Measurements from ENCODE around the gene PIK3R4. TPM values are rescaled to one million over a fixed set of nuclear protein-coding genes. Genes with fewer than 3 reads are reported as not detected.

PIK3R4 gene
- 28.7 TPM for polyA plus RNA-seq
- long read RNA-seq, donor 1, full-length matches to known transcripts = 2 of 7 reads
- long read RNA-seq, donor 1, partial matches to known transcripts = 5 of 7 reads
- long read RNA-seq, donor 1, other reads (novel, unspliced or antisense) = 0 of 7 reads
- long read RNA-seq, donor 2, full-length matches to known transcripts = 1 of 10 reads
- long read RNA-seq, donor 2, partial matches to known transcripts = 9 of 10 reads
- long read RNA-seq, donor 2, other reads (novel, unspliced or antisense) = 0 of 10 reads
- long read RNA-seq, donor 3 = 0 reads
- long read RNA-seq, donor 4 = 0 reads
- long read RNA-seq, donor 5 = 0 reads
- long read RNA-seq, donor 6, full-length matches to known transcripts = 2 of 7 reads
- long read RNA-seq, donor 6, partial matches to known transcripts = 5 of 7 reads
- long read RNA-seq, donor 6, other reads (novel, unspliced or antisense) = 0 of 7 reads
- long read RNA-seq, donor 7, partial matches to known transcripts = 0 of 2 reads
- long read RNA-seq, donor 7, other reads (novel, unspliced or antisense) = 0 of 2 reads
- long read RNA-seq, donor 8, full-length matches to known transcripts = 3 of 20 reads
- long read RNA-seq, donor 8, partial matches to known transcripts = 17 of 20 reads
- long read RNA-seq, donor 8, other reads (novel, unspliced or antisense) = 0 of 20 reads
- long read RNA-seq, donor 9, full-length matches to known transcripts = 7 of 7 reads
- long read RNA-seq, donor 9, partial matches to known transcripts = 0 of 7 reads
- long read RNA-seq, donor 9, other reads (novel, unspliced or antisense) = 0 of 7 reads
- long read RNA-seq, donor 10, full-length matches to known transcripts = 6 of 6 reads
- long read RNA-seq, donor 10, partial matches to known transcripts = 0 of 6 reads
- long read RNA-seq, donor 10, other reads (novel, unspliced or antisense) = 0 of 6 reads
- long read RNA-seq, donor 11, full-length matches to known transcripts = 2 of 2 reads
- long read RNA-seq, donor 11, partial matches to known transcripts = 0 of 2 reads
- long read RNA-seq, donor 11, other reads (novel, unspliced or antisense) = 0 of 2 reads

GRCh38 chr3:130746246-130747039 lies at the start of gene PIK3R4:
Gene PIK3R4, minus strand, starts transcription at chr3:130746829. Its CDS starts 1,611 bp downstream, at chr3:130745218.
- WGBS (ENCODE audit: insufficient coverage, low lambda C conversion rate) = no CpG with 5 or more reads among the region's 43 CpGs
- Histone ChIP-seq H3K27me3 (ENCODE audit: control insufficient read depth, insufficient read depth, low read length) (no peaks in the 10 kb centered on the region), H3K4me1 (ENCODE audit: control insufficient read depth, insufficient read depth, low read length) (no peaks in the 10 kb centered on the region), H3K27ac (ENCODE audit: low read length) (peak within 1 kb of the TSS; percentile 86), H3K9me3 (ENCODE audit: control insufficient read depth, low read depth, low read length) (no peaks in the 10 kb centered on the region), H3K4me3 (ENCODE audit: low read length) (peak within 1 kb of the TSS; percentile 91), H3K36me3 (ENCODE audit: control insufficient read depth, insufficient read depth, low read length) (peaks cover 21% of the 10 kb centered on the region)
- DNase-seq = peak; percentile 98

DNA sequence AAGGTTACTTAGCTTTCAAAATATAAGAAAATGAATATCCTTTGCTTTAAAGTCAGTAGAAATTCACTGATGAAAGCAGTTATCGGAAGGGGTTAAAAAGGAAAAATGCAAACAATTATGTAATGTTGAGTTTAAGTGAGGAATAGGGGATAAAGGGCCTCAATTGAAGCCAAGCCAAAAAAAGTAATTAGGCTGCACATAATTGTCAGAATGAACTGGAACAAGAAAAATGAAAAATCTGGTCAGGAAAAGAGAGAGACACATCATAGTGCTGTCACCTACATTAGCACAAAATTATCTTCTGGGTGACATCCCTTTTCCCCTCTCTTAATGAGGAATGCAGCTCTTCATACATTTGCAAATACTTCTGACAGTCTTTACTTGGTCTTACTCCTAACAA lies 48.8 kb upstream of the PIK3R4 start:
- no peaks in the 10 kb centered on the region for H3K27me3 ChIP-seq (ENCODE audit: control insufficient read depth, insufficient read depth, low read length)
- H3K4me1 ChIP-seq (ENCODE audit: control insufficient read depth, insufficient read depth, low read length) = no peaks in the 10 kb centered on the region
- no peaks in the 10 kb centered on the region for H3K9me3 ChIP-seq (ENCODE audit: control insufficient read depth, low read depth, low read length)
- no peaks in the 10 kb centered on the region for H3K36me3 ChIP-seq (ENCODE audit: control insufficient read depth, insufficient read depth, low read length)
- H3K4me3 ChIP-seq (ENCODE audit: low read length) = no peak overlapping the region
- WGBS (ENCODE audit: insufficient coverage, low lambda C conversion rate) = 88% methylated on average over 1 of the region's 1 CpG
- no peak overlapping the region for H3K27ac ChIP-seq (ENCODE audit: low read length)
- DNase-seq = no peak

GRCh38 chr3:130792246-130792645 lies 45.6 kb upstream of the PIK3R4 start:
- no peak for DNase-seq
- H3K36me3 ChIP-seq (ENCODE audit: control insufficient read depth, insufficient read depth, low read length) = no peaks in the 10 kb centered on the region
- WGBS (ENCODE audit: insufficient coverage, low lambda C conversion rate) = no CpG with 5 or more reads among the region's 2 CpGs

GRCh38 chr3:130789782-130790322 lies 43.2 kb upstream of the PIK3R4 start:
- peaks cover 10% of the 10 kb centered on the region for H3K4me1 ChIP-seq (ENCODE audit: control insufficient read depth, insufficient read depth, low read length)
- peak overlapping the region; percentile 45 for H3K27ac ChIP-seq (ENCODE audit: low read length)
- no peaks in the 10 kb centered on the region for H3K27me3 ChIP-seq (ENCODE audit: control insufficient read depth, insufficient read depth, low read length)
- no peaks in the 10 kb centered on the region for H3K9me3 ChIP-seq (ENCODE audit: control insufficient read depth, low read depth, low read length)
- no peak overlapping the region for H3K4me3 ChIP-seq (ENCODE audit: low read length)
- no peaks in the 10 kb centered on the region for H3K36me3 ChIP-seq (ENCODE audit: control insufficient read depth, insufficient read depth, low read length)
- DNase-seq = peak; percentile 58 to 81
- WGBS (ENCODE audit: insufficient coverage, low lambda C conversion rate) = no CpG with 5 or more reads among the region's 5 CpGs

More at GRCh38 chr3:130792246-130792645, 45.6 kb upstream of the PIK3R4 start:
- Histone ChIP-seq H3K4me3 (ENCODE audit: low read length) (no peak overlapping the region), H3K27me3 (ENCODE audit: control insufficient read depth, insufficient read depth, low read length) (no peaks in the 10 kb centered on the region), H3K4me1 (ENCODE audit: control insufficient read depth, insufficient read depth, low read length) (peaks cover 10% of the 10 kb centered on the region), H3K9me3 (ENCODE audit: control insufficient read depth, low read depth, low read length) (no peaks in the 10 kb centered on the region), H3K27ac (ENCODE audit: low read length) (no peak overlapping the region)

- no peaks in the 10 kb centered on the region for H3K9me3 ChIP-seq (ENCODE audit: control insufficient read depth, low read depth, low read length)
- no peaks in the 10 kb centered on the region for H3K27me3 ChIP-seq (ENCODE audit: control insufficient read depth, insufficient read depth, low read length)
- H3K27ac ChIP-seq (ENCODE audit: low read length) = no peak overlapping the region
- no peak overlapping the region for H3K4me3 ChIP-seq (ENCODE audit: low read length)
- H3K36me3 ChIP-seq (ENCODE audit: control insufficient read depth, insufficient read depth, low read length) = no peaks in the 10 kb centered on the region
- peaks cover 10% of the 10 kb centered on the region for H3K4me1 ChIP-seq (ENCODE audit: control insufficient read depth, insufficient read depth, low read length)
- DNase-seq = no peak
- WGBS (ENCODE audit: insufficient coverage, low lambda C conversion rate) = 40% methylated on average over 1 of the region's 6 CpGs
Measured at GRCh38 chr3:130787422-130788068, 40.9 kb upstream of the PIK3R4 start.

GRCh38 chr3:130786306-130786705 lies 39.7 kb upstream of the PIK3R4 start:
- no peak overlapping the region for H3K4me3 ChIP-seq (ENCODE audit: low read length)
- no peak for DNase-seq

GRCh38 chr3:130783629-130784028 lies 37.0 kb upstream of the PIK3R4 start:
- Histone ChIP-seq H3K36me3 (ENCODE audit: control insufficient read depth, insufficient read depth, low read length) (no peaks in the 10 kb centered on the region), H3K9me3 (ENCODE audit: control insufficient read depth, low read depth, low read length) (no peaks in the 10 kb centered on the region), H3K4me1 (ENCODE audit: control insufficient read depth, insufficient read depth, low read length) (peaks cover 3% of the 10 kb centered on the region), H3K27me3 (ENCODE audit: control insufficient read depth, insufficient read depth, low read length) (no peaks in the 10 kb centered on the region), H3K4me3 (ENCODE audit: low read length) (no peak overlapping the region), H3K27ac (ENCODE audit: low read length) (no peak overlapping the region)
- DNase-seq = peak in 1 of 2 donors; percentile 17
- WGBS (ENCODE audit: insufficient coverage, low lambda C conversion rate) = 40% methylated on average over 1 of the region's 3 CpGs

More at GRCh38 chr3:130786306-130786705, 39.7 kb upstream of the PIK3R4 start:
- no peaks in the 10 kb centered on the region for H3K36me3 ChIP-seq (ENCODE audit: control insufficient read depth, insufficient read depth, low read length)
- H3K9me3 ChIP-seq (ENCODE audit: control insufficient read depth, low read depth, low read length) = no peaks in the 10 kb centered on the region
- H3K27me3 ChIP-seq (ENCODE audit: control insufficient read depth, insufficient read depth, low read length) = no peaks in the 10 kb centered on the region
- peaks cover 10% of the 10 kb centered on the region for H3K4me1 ChIP-seq (ENCODE audit: control insufficient read depth, insufficient read depth, low read length)
- no peak overlapping the region for H3K27ac ChIP-seq (ENCODE audit: low read length)

GRCh38 chr3:130779486-130779885 lies 32.9 kb upstream of the PIK3R4 start:
- no peak overlapping the region for H3K4me3 ChIP-seq (ENCODE audit: low read length)
- peaks cover under 1% of the 10 kb centered on the region for H3K4me1 ChIP-seq (ENCODE audit: control insufficient read depth, insufficient read depth, low read length)
- WGBS (ENCODE audit: insufficient coverage, low lambda C conversion rate) = no CpG with 5 or more reads among the region's 5 CpGs
- no peaks in the 10 kb centered on the region for H3K9me3 ChIP-seq (ENCODE audit: control insufficient read depth, low read depth, low read length)
- no peaks in the 10 kb centered on the region for H3K36me3 ChIP-seq (ENCODE audit: control insufficient read depth, insufficient read depth, low read length)
- no peaks in the 10 kb centered on the region for H3K27me3 ChIP-seq (ENCODE audit: control insufficient read depth, insufficient read depth, low read length)
- H3K27ac ChIP-seq (ENCODE audit: low read length) = no peak overlapping the region
- no peak for DNase-seq

- no peak for DNase-seq
- H3K4me1 ChIP-seq (ENCODE audit: control insufficient read depth, insufficient read depth, low read length) = peaks cover 3% of the 10 kb centered on the region
- H3K36me3 ChIP-seq (ENCODE audit: control insufficient read depth, insufficient read depth, low read length) = no peaks in the 10 kb centered on the region
- H3K27ac ChIP-seq (ENCODE audit: low read length) = no peak overlapping the region
- H3K27me3 ChIP-seq (ENCODE audit: control insufficient read depth, insufficient read depth, low read length) = no peaks in the 10 kb centered on the region
- no peak overlapping the region for H3K4me3 ChIP-seq (ENCODE audit: low read length)
- no peaks in the 10 kb centered on the region for H3K9me3 ChIP-seq (ENCODE audit: control insufficient read depth, low read depth, low read length)
- no CpG with 5 or more reads among the region's 1 CpG for WGBS (ENCODE audit: insufficient coverage, low lambda C conversion rate)
Measured at GRCh38 chr3:130779031-130779430, 32.4 kb upstream of the PIK3R4 start.
